H1 (cell line): ENCODE data around the gene PLA1A. TPM values are rescaled to one million over a fixed set of nuclear protein-coding genes. Genes with fewer than 3 reads are reported as not detected.

Experiments
- CTCF ChIA-PET: fragments of 300-600 bp; sonication (Branson Sonifier 250); formaldehyde crosslinking; loops from one replicate; lab custom pipeline; 2021; ENCODE audit not compliant: partially characterized antibody; lab: Charles Lee
- POLR2A ChIA-PET: fragments of 300-600 bp; sonication (Branson Sonifier 250); formaldehyde crosslinking; loops from one replicate; lab custom pipeline; 2021; ENCODE audit warnings: inconsistent platforms; ENCODE audit not compliant: partially characterized antibody; lab: Charles Lee
- DNase-seq, 2 experiments: peaks; one replicate each; pipeline versions ENCODE4 v3.0.0 to v3.0.0-alpha.2; 2010 to 2022; ENCODE audit warnings: low spot score in 2 of 2, low read depth in 1 of 2, mixed read lengths in 1 of 2
- FAIRE-seq: peaks from 2 replicates; lab custom pipeline; 2011; peaks lifted over from hg19 to GRCh38; lab: Jason Lieb, UNC
- H2AFZ ChIP-seq: 2 replicates; pipeline ENCODE4 v1.8.1; 2012; ENCODE audit warnings: low read length, inconsistent platforms
- H2AK5ac ChIP-seq: 2 replicates; pipeline ENCODE4 v1.6.1; 2013; ENCODE audit warnings: low read depth, low read length
- H2BK120ac ChIP-seq: replicated peaks from 2 replicates; pipeline ENCODE3; 2013; ENCODE audit warnings: low read depth, low read length, inconsistent platforms
- H2BK12ac ChIP-seq: 2 replicates; pipeline ENCODE4 v1.6.1; 2013; ENCODE audit warnings: low read depth, low read length
- H2BK15ac ChIP-seq: 2 replicates; pipeline ENCODE4 v1.6.1; 2013; ENCODE audit warnings: low read length
- H2BK20ac ChIP-seq: 2 replicates; pipeline ENCODE4 v1.6.1; 2013; ENCODE audit warnings: low read length
- H2BK5ac ChIP-seq: 2 replicates; pipeline ENCODE4 v1.6.1; 2013; ENCODE audit warnings: low read depth, low read length
- H3K14ac ChIP-seq: 2 replicates; pipeline ENCODE4 v1.6.1; 2013; ENCODE audit warnings: inconsistent platforms; ENCODE audit not compliant: insufficient read length
- H3K18ac ChIP-seq: 2 replicates; pipeline ENCODE4 v1.6.1; 2013; ENCODE audit warnings: low read length; ENCODE audit errors: extremely low read depth
- H3K23ac ChIP-seq: 2 replicates; pipeline ENCODE4 v1.6.1; 2013; ENCODE audit warnings: inconsistent platforms; ENCODE audit not compliant: insufficient read length
- H3K23me2 ChIP-seq: 2 replicates; pipeline ENCODE4 v1.6.1; 2013; ENCODE audit warnings: low read depth, low read length
- H3K27ac ChIP-seq: 2 replicates; pipeline ENCODE4 v1.6.1; 2011; ENCODE audit warnings: low read depth, low read length, inconsistent platforms
- H3K27me3 ChIP-seq, 4 experiments: replicated peaks in 1 of 4; 1 replicate in 1 of 4; 2 replicates in 3 of 4; pipeline versions ENCODE4 v1.6.1 to v1.8.1; 2011 to 2013; ENCODE audit warnings: low read length in 3 of 4, mild to moderate bottlenecking in 3 of 4, inconsistent platforms in 2 of 4, mixed read lengths in 2 of 4, moderate library complexity in 1 of 4; ENCODE audit not compliant: control insufficient read depth in 3 of 4, insufficient read depth in 3 of 4; ENCODE audit errors: extremely low read depth in 1 of 4
- H3K36me3 ChIP-seq, 4 experiments: 2 replicates each; pipeline versions ENCODE4 v1.6.1 to v1.8.1; 2011 to 2013; ENCODE audit warnings: mild to moderate bottlenecking in 4 of 4, low read length in 3 of 4, moderate library complexity in 2 of 4, control low read depth in 1 of 4, inconsistent platforms in 1 of 4; ENCODE audit not compliant: insufficient read depth in 4 of 4, control insufficient read depth in 2 of 4
- H3K4ac ChIP-seq: replicated peaks from 2 replicates; pipeline ENCODE3; 2013; ENCODE audit warnings: low read length, low read depth, mixed read lengths, inconsistent platforms; ENCODE audit not compliant: insufficient read length
- H3K4me1 ChIP-seq, 4 experiments: replicated peaks in 1 of 4; 1 replicate in 1 of 4; 2 replicates in 3 of 4; pipeline versions ENCODE4 v1.6.1 to v1.8.1; 2011 to 2013; ENCODE audit warnings: low read length in 3 of 4, inconsistent platforms in 2 of 4, mixed read lengths in 1 of 4; ENCODE audit not compliant: insufficient read depth in 4 of 4, control insufficient read depth in 3 of 4
- H3K4me2 ChIP-seq, 2 experiments: 2 replicates each; pipeline versions ENCODE4 v1.6.1 to v1.8.1; 2011 to 2013; ENCODE audit warnings: low read depth in 2 of 2, low read length in 2 of 2, control low read depth in 1 of 2, inconsistent platforms in 1 of 2, mild to moderate bottlenecking in 1 of 2; ENCODE audit not compliant: insufficient read depth in 1 of 2
- H3K4me3 ChIP-seq, 4 experiments: fragments of 200-600, 300-600 bp in 1 of 4; sonication (generic), shearing (Covaris generic), sonication (Bioruptor Twin) in 1 of 4; 2 replicates each; pipeline versions ENCODE4 v1.5.1 to v1.8.1; 2011 to 2016; ENCODE audit warnings: low read length in 4 of 4, low read depth in 3 of 4, control low read depth in 2 of 4, inconsistent platforms in 2 of 4, mild to moderate bottlenecking in 2 of 4, mixed read lengths in 1 of 4, moderate library complexity in 1 of 4; ENCODE audit not compliant: insufficient read depth in 2 of 4; ENCODE audit errors: extremely low read depth in 1 of 4
- H3K56ac ChIP-seq: replicated peaks from 2 replicates; pipeline ENCODE3; 2013; ENCODE audit warnings: low read depth, mild to moderate bottlenecking, mixed read lengths, low read length, inconsistent platforms; ENCODE audit not compliant: insufficient read length
- H3K79me1 ChIP-seq: 2 replicates; pipeline ENCODE4 v1.6.1; 2013; ENCODE audit warnings: low read depth, low read length, control low read depth
- H3K79me2 ChIP-seq, 2 experiments: 2 replicates each; pipeline versions ENCODE4 v1.6.1 to v1.8.1; 2012 to 2013; ENCODE audit warnings: low read length in 2 of 2, mild to moderate bottlenecking in 2 of 2, inconsistent platforms in 1 of 2; ENCODE audit not compliant: insufficient read depth in 2 of 2, control insufficient read depth in 1 of 2
- H3K9ac ChIP-seq, 4 experiments: replicated peaks in 1 of 4; 1 replicate in 1 of 4; 2 replicates in 3 of 4; pipeline versions ENCODE4 v1.6.1 to v1.8.1; 2011 to 2013; ENCODE audit warnings: low read depth in 3 of 4, low read length in 3 of 4, control low read depth in 2 of 4, mild to moderate bottlenecking in 2 of 4, moderate library complexity in 2 of 4, inconsistent platforms in 1 of 4; ENCODE audit errors: extremely low read depth in 1 of 4
- H3K9me3 ChIP-seq, 2 experiments: 2 replicates each; pipeline versions ENCODE4 v1.6.1 to v1.8.1; 2012 to 2013; ENCODE audit warnings: mild to moderate bottlenecking in 2 of 2, moderate library complexity in 2 of 2, control low read depth in 1 of 2, inconsistent platforms in 1 of 2, low read depth in 1 of 2, low read length in 1 of 2, mixed read lengths in 1 of 2; ENCODE audit not compliant: insufficient read depth in 2 of 2
- H4K20me1 ChIP-seq, 2 experiments: replicated peaks in 1 of 2; 2 replicates each; pipeline versions ENCODE3 to v1.8.1; 2011 to 2013; ENCODE audit warnings: inconsistent platforms in 2 of 2, low read length in 2 of 2, mild to moderate bottlenecking in 1 of 2; ENCODE audit not compliant: insufficient read depth in 2 of 2, control insufficient read depth in 1 of 2
- H4K5ac ChIP-seq: 2 replicates; pipeline ENCODE4 v1.6.1; 2013; ENCODE audit warnings: low read length, low read depth, mixed read lengths, inconsistent platforms; ENCODE audit not compliant: insufficient read length
- H4K8ac ChIP-seq: 2 replicates; pipeline ENCODE4 v1.8.0; 2013; ENCODE audit warnings: mild to moderate bottlenecking, moderate library complexity, low read length, inconsistent platforms; ENCODE audit not compliant: insufficient read depth; ENCODE audit errors: extremely low read depth
- H4K91ac ChIP-seq: replicated peaks from 2 replicates; pipeline ENCODE3; 2013; ENCODE audit warnings: low read length, mixed read lengths, inconsistent platforms; ENCODE audit not compliant: insufficient read length
- EZH2 ChIP-seq: fragments of 200-600 bp; sonication (generic); IDR thresholded peaks from 2 replicates; pipeline ENCODE4 v1.7.1; 2012; ENCODE audit warnings: low read depth, mild to moderate bottlenecking, moderate library complexity, low read length, inconsistent platforms; ENCODE audit not compliant: severe bottlenecking
- POU5F1 ChIP-seq: IDR thresholded peaks from 2 replicates; pipeline ENCODE4 v1.6.1; 2011; ENCODE audit warnings: low read depth, mild to moderate bottlenecking, low read length, moderate library complexity
- YY1 ChIP-seq: IDR thresholded peaks from 2 replicates; pipeline ENCODE4 v1.6.1; 2011; ENCODE audit warnings: low read depth, mild to moderate bottlenecking, low read length
- WGBS, 2 experiments: shearing (Covaris generic) in 1 of 2; methylation state at CpG; one replicate each; pipeline versions ENCODE4 v1.1.6 to v1.1.7; 2013 to 2015; ENCODE audit warnings: low lambda C conversion rate in 2 of 2, mixed read lengths in 2 of 2, inconsistent platforms in 1 of 2, low coverage in 1 of 2, missing lambda C conversion rate in 1 of 2; ENCODE audit not compliant: insufficient replicate concordance in 2 of 2, insufficient coverage in 1 of 2, insufficient read length in 1 of 2; ENCODE audit errors: extremely low coverage in 1 of 2, missing lambda C conversion rate in 1 of 2; 5-methylcytosine and 5-hydroxymethylcytosine counted together
- polyA plus RNA-seq, 7 experiments: library from polyadenylated mRNA; depleted of rRNA in 3 of 7; stranded (reverse) in 5 of 7; unstranded in 2 of 7; fragments of >200 nt in 5 of 7; fragments of 200-250 nt in 2 of 7; gene quantifications; 1 replicate in 5 of 7; 2 replicates in 1 of 7; 4 replicates in 1 of 7; pipeline versions ENCODE4 v1.2.1 to v1.2.3, GENCODE V29; 2011 to 2013; ENCODE audit warnings: missing spikeins in 2 of 7, mixed read lengths in 2 of 7
- total RNA-seq: library from RNA; stranded (reverse); fragmentation: NEBNext Ultra II Directional; extraction: Animal tissue kit (Norgen Biotek cat#: 25700); gene quantifications from 2 replicates; pipeline ENCODE4 v1.2.1, GENCODE V29; 2021

The PLA1A gene
- total and polyA plus RNA-seq, 2 of the 8 experiments (the other 6 are each of a cell fraction or from before 2014, with no cell fraction given), result not detected

GRCh38 chr3:119589102-119589773 lies 8.4 kb upstream of the PLA1A start:
- Histone ChIP-seq H3K23me2 (no peaks in the 10 kb centered on the region), H4K5ac (peak overlapping the region; percentile 54), H3K9ac (no peak overlapping the region), H3K4me2 (peak overlapping the region in 1 of 2 experiments; percentile 40; a peak in 1 of 4 replicates), H3K79me1 (no peaks in the 10 kb centered on the region), H3K36me3 (no peaks in the 10 kb centered on the region), H3K4ac (no peak overlapping the region), H4K91ac (peak overlapping the region; percentile 66), H2AK5ac (peak overlapping the region; percentile 69), H4K8ac (no peak overlapping the region; the same call in 1 of the 2 replicates), H2AFZ (no peak overlapping the region), H4K20me1 (no peaks in the 10 kb centered on the region), H3K18ac (peak overlapping the region; percentile 57; the same call in 1 of the 2 replicates), H2BK120ac (peak overlapping the region; percentile 65), H3K4me1 (peaks cover 1 to 9% (median 5%) of the 10 kb centered on the region in 4 experiments; a peak in 4 of 7 replicates), H3K56ac (no peak overlapping the region), H3K79me2 (no peaks in the 10 kb centered on the region), H2BK5ac (no peak overlapping the region), H3K9me3 (no peaks in the 10 kb centered on the region), H3K23ac (no peak overlapping the region), H2BK15ac (0 out of 2 replicates have a peak overlapping the region, but pooled peaks have one; percentile 66), H3K14ac (no peak overlapping the region), H3K4me3 (no peak overlapping the region), H3K27ac (no peak overlapping the region), H2BK12ac (peak overlapping the region; percentile 89; the same call in 1 of the 2 replicates), H3K27me3 (no peaks in the 10 kb centered on the region), H2BK20ac (no peak overlapping the region)
- DNase-seq (no peak), FAIRE-seq (no peak)
- CTCF ChIA-PET, result interaction anchor here (1.1 to 3.7 kb wide), 2 partner anchors 11 to 92 kb away, joined by 4 to 23 read pairs; no protein-coding TSS in a partner anchor
- 68% methylated on average over 5 of the region's 6 CpGs; no CpG with 5 or more reads in 1 of the 2 experiments for WGBS, 2 experiments
- TF ChIP-seq POU5F1 (no peak), YY1 (no peak), EZH2 (no peak)
- POLR2A ChIA-PET, result interaction anchor here (2.9 kb wide), 1 partner anchor 9 kb away, joined by 10 read pairs; the partner anchor contains the start of gene ADPRH
